VCaP (cell line): ENCODE data around the gene SLC26A8.
"Not testable (repeated sequence)": the region's sequence is repeated elsewhere in the genome, so short reads cannot be mapped to it uniquely, and the experiment has no call there.

Experiments used
- H3K27ac ChIP-seq: fragments of 450-650 bp; 2 replicates; pipeline ENCODE4 v1.5.1; 2017
- CTCF ChIP-seq: fragments of 450-650 bp; conservative IDR thresholded peaks from 2 replicates; pipeline ENCODE4 v1.5.1; 2017; ENCODE audit warnings: mild to moderate bottlenecking, moderate library complexity

The SLC26A8 gene

GRCh38 chr6:35914536-35914935 is 109.9 kb downstream of the SLC26A8 start:
- H3K27ac ChIP-seq: no peak overlapping the region
- TF ChIP-seq CTCF: no peak

- TF ChIP-seq CTCF: no peak
- no peak overlapping the region for H3K27ac ChIP-seq
Measured at GRCh38 chr6:35911871-35912653, 112.4 kb downstream of the SLC26A8 start.

- not testable (repeated sequence) for H3K27ac ChIP-seq
Measured at GRCh38 chr6:35909571-35909970, 114.9 kb downstream of the SLC26A8 start.

DNA sequence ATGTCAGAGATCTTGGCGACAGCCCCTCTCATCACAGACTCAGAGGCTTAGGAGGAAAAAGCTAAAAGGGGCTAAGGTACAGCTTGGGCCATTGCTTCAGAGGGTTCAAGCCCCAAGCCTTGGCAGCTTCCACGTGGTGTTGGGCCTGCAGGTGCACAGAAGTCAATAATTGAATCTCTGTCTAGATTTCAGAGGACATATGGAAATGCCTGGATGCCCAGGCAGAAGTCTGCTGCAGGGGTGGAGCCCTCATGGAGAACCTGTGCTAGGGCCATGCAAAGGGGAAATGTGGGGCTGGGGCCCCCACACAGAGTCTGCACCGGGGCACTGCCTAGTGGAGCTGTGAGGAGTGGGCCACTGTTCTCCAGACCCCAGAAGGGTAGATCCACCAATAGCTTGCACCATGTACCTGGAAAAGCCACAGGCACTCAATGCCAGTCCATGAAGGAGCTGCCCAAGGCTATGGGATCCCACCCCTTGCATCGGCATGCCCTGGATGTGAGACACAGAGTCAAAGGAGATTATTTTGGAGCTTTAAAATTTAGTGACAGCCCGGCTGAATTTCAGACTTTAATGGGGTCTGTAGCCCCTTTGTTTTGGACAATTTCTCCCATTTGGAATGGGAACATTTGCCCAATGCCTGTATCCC is 115.6 kb downstream of the SLC26A8 start:
- not testable (repeated sequence) for H3K27ac ChIP-seq

DNA sequence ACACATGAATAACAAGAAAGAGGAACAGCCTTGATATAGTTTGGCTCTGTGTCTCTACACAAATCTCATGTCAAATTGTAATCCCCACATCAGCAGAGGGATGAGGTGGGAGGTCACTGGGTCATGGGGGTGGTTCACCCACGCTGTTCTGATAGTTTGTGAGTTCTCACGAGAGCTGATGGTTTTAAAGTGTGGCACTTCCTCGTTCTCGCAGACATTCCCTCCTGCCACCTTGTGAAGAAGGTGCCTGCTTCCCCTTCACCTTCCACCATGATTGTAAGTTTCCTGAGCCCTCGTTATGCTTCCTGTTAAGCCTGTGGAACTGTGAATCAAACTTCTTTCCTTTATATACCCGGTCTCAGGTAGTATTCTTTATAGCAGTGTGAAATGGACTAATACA is 116.7 kb downstream of the SLC26A8 start:
- TF ChIP-seq CTCF: no peak
- no peak overlapping the region for H3K27ac ChIP-seq

- H3K27ac ChIP-seq: no peak overlapping the region
- TF ChIP-seq CTCF: no peak
Measured at GRCh38 chr6:35906499-35906846, 118.0 kb downstream of the SLC26A8 start.

DNA sequence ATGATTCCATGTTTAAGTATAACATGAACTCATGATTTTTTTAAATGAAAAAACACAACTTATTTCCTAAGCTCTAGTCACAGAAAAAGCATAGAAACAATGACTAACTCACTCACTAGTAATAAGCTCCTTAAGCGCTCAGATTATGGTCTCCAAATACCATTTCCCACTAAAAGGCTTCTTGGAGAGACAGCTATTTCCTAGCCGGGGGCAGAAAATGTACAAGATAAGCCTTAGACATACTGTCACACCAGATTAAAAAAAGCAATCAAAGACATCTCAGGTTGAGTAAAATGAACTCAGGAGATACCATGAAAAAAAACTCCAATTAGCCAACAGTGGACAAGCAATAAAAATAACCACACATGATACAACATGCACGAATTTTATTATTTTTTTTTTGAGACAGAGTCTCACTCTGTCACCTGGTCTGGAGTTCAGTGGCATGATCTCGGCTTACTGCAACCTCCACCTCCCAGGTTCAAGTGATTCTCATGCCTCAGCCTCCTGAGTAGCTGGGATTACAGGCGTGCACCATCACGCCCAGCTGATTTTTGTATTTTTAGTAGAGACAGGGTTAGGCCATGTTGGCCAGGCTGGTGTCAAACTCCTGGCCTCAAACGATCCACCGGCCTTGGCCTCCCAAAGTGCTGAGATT is 118.5 kb downstream of the SLC26A8 start:
- TF ChIP-seq CTCF: no peak
- H3K27ac ChIP-seq: no peak overlapping the region

DNA sequence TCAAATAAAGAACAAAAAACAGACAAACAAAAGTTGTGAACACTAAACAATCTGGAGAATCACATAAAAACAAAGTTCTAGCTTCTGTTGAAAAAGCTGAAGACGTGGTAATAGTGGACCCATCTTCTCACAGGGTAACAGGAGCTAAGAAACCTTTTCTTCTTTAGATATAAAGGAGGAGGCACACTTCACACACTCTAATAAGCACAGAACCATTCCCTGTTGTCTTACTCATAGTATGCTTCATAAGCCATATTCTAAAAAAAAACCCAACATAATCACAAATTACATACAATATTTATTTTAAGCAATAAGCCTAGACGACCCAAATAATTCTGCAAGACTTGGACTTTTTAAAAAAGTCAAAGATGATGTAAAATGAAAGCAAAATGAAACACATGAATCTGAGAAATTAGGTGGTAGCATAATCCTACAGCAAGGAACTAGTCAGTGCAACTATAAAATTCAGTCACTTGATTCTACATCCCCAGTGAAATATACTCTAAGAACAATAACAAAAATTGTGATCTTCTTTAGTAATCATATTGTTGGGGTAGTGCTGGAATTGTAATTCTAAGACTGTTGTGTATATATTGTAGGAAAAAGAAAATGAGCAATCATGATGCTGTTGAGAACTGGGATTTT is 119.2 kb downstream of the SLC26A8 start:
- no peak overlapping the region for H3K27ac ChIP-seq
- TF ChIP-seq CTCF: no peak
